GM19328 (cell line): ENCODE results near the gene DDR2.
"Not testable (repeated sequence)": the region's sequence is repeated elsewhere in the genome, so short reads cannot be mapped to it uniquely, and the experiment has no call there.

Experiments
- ATAC-seq: cut with Tn5 transposase; IDR thresholded peaks from one replicate; pipeline ENCODE4 v1.9.1; 2021; ENCODE audit warnings: mild to moderate bottlenecking, moderate library complexity; ENCODE audit not compliant: unreplicated experiment

The DDR2 gene

GRCh38 chr1:162717548-162718184 is 85.4 kb downstream of the DDR2 start:
- ATAC-seq = no peak

GRCh38 chr1:162719678-162720077 is 87.4 kb downstream of the DDR2 start:
- no peak for ATAC-seq

- ATAC-seq = no peak
These were observed 88.7 kb downstream of the DDR2 start for GRCh38 chr1:162720996-162721395.

- no peak for ATAC-seq
These were observed 89.2 kb downstream of the DDR2 start for GRCh38 chr1:162721471-162721870.

GRCh38 chr1:162722036-162722435 is 89.8 kb downstream of the DDR2 start:
- no peak for ATAC-seq

- no peak for ATAC-seq
These were observed 92.4 kb downstream of the DDR2 start for GRCh38 chr1:162724583-162725120.

- ATAC-seq = no peak
These were observed 93.1 kb downstream of the DDR2 start for GRCh38 chr1:162725301-162725837.

GRCh38 chr1:162726555-162726954 is 94.3 kb downstream of the DDR2 start:
- no peak for ATAC-seq

GRCh38 chr1:162727493-162727892 is 95.2 kb downstream of the DDR2 start:
- ATAC-seq = not testable (repeated sequence)

GRCh38 chr1:162728573-162728972 is 96.3 kb downstream of the DDR2 start:
- no peak for ATAC-seq

- not testable (repeated sequence) for ATAC-seq
These were observed 97.0 kb downstream of the DDR2 start for GRCh38 chr1:162729195-162729774.

- ATAC-seq = no peak
These were observed 99.8 kb downstream of the DDR2 start for GRCh38 chr1:162732094-162732493.

GRCh38 chr1:162732566-162733335 is 100.5 kb downstream of the DDR2 start:
- ATAC-seq = no peak

- ATAC-seq = no peak
These were observed 101.0 kb downstream of the DDR2 start for GRCh38 chr1:162733336-162733590.

- no peak for ATAC-seq
These were observed 101.8 kb downstream of the DDR2 start for GRCh38 chr1:162734047-162734446.

GRCh38 chr1:162736184-162736583 is 103.9 kb downstream of the DDR2 start:
- no peak for ATAC-seq

GRCh38 chr1:162736633-162737067 is 104.4 kb downstream of the DDR2 start:
- peak; percentile 70 for ATAC-seq

GRCh38 chr1:162740755-162741154 is 108.5 kb downstream of the DDR2 start:
- ATAC-seq = no peak

GRCh38 chr1:162741574-162741973 is 109.3 kb downstream of the DDR2 start:
- ATAC-seq = no peak

- ATAC-seq = not testable (repeated sequence)
These were observed 114.1 kb downstream of the DDR2 start for GRCh38 chr1:162746264-162746942.

GRCh38 chr1:162753001-162753658 is 120.9 kb downstream of the DDR2 start:
- ATAC-seq = no peak
